ENCODE data around the gene ZNF254. TPM values are rescaled to one million over a fixed set of nuclear protein-coding genes. Genes with fewer than 3 reads are reported as not detected.
A peak's percentile ranks its signal among the peaks of the same experiment; 100 is the strongest.

Gene ZNF254
- total RNA-seq, 4 donors from 2014 or later: 2.8 to 5.6 (median 4.1) TPM

GRCh38 chr19:24065865-24066604 lies 21.0 kb upstream of the ZNF254 start:
- in situ Hi-C loops (cut with MboI; ENCODE audit: low sequenced_read_pairs in 4 of 4): no loop called here
- no peaks in the 10 kb centered on the region for H3K27me3 ChIP-seq

GRCh38 chr19:24069905-24070657 lies 16.9 kb upstream of the ZNF254 start:
- in situ Hi-C loops (cut with MboI; ENCODE audit: low sequenced_read_pairs in 4 of 4) (no loop called here), intact Hi-C loops (cut with DNase I; ENCODE audit: low total_unique reads) (no loop called here)
- H3K36me3 ChIP-seq: no peaks in the 10 kb centered on the region
- ATAC-seq (no peak), DNase-seq (no peak)
- H3K27ac ChIP-seq: no peak overlapping the region
- no peaks in the 10 kb centered on the region for H3K9me3 ChIP-seq
- no peak overlapping the region for H3K4me3 ChIP-seq
- TF ChIP-seq CTCF (IDR thresholded peaks at IDR 0.05 in 4 of 5, conservative IDR thresholded peaks at IDR 0.05 in 1 of 5): no peak
- TF ChIP-seq POLR2A (IDR thresholded peaks at IDR 0.05): no peak
- no peaks in the 10 kb centered on the region for H3K27me3 ChIP-seq
- H3K4me1 ChIP-seq: no peaks in the 10 kb centered on the region

More at GRCh38 chr19:24065865-24066604, 21.0 kb upstream of the ZNF254 start:
- intact Hi-C loops (cut with DNase I; ENCODE audit: low total_unique reads): no loop called here
- no peak for DNase-seq
- Histone ChIP-seq H3K9me3 (no peaks in the 10 kb centered on the region), H3K27ac (no peak overlapping the region), H3K4me1 (no peaks in the 10 kb centered on the region), H3K36me3 (no peaks in the 10 kb centered on the region), H3K4me3 (no peak overlapping the region)
- ATAC-seq: no peak
- TF ChIP-seq CTCF (IDR thresholded peaks at IDR 0.05 in 4 of 5, conservative IDR thresholded peaks at IDR 0.05 in 1 of 5): no peak
- TF ChIP-seq POLR2A (IDR thresholded peaks at IDR 0.05): no peak

GRCh38 chr19:24071078-24071477 lies 15.9 kb upstream of the ZNF254 start:
- Histone ChIP-seq H3K27ac (no peak overlapping the region), H3K27me3 (no peaks in the 10 kb centered on the region), H3K4me3 (no peak overlapping the region), H3K9me3 (no peaks in the 10 kb centered on the region), H3K4me1 (no peaks in the 10 kb centered on the region), H3K36me3 (no peaks in the 10 kb centered on the region)
- intact Hi-C loops (cut with DNase I; ENCODE audit: low total_unique reads) (no loop called here), in situ Hi-C loops (cut with MboI; ENCODE audit: low sequenced_read_pairs in 4 of 4) (no loop called here)
- ATAC-seq: peak in 1 of 2 donors; percentile 56
- peak in 1 of 2 donors; percentile 20 for DNase-seq
- no peak for TF ChIP-seq POLR2A (IDR thresholded peaks at IDR 0.05)
- no peak for TF ChIP-seq CTCF (IDR thresholded peaks at IDR 0.05 in 4 of 5, conservative IDR thresholded peaks at IDR 0.05 in 1 of 5)

- ATAC-seq (no peak), DNase-seq (no peak)
- no peak overlapping the region for H3K4me3 ChIP-seq
- no peak overlapping the region for H3K27ac ChIP-seq
- TF ChIP-seq POLR2A (IDR thresholded peaks at IDR 0.05): no peak
- no peak for TF ChIP-seq CTCF (IDR thresholded peaks at IDR 0.05 in 4 of 5, conservative IDR thresholded peaks at IDR 0.05 in 1 of 5)
- no peaks in the 10 kb centered on the region for H3K4me1 ChIP-seq
- H3K36me3 ChIP-seq: no peaks in the 10 kb centered on the region
- no peaks in the 10 kb centered on the region for H3K9me3 ChIP-seq
- intact Hi-C loops (cut with DNase I; ENCODE audit: low total_unique reads) (no loop called here), in situ Hi-C loops (cut with MboI; ENCODE audit: low sequenced_read_pairs in 4 of 4) (no loop called here)
- no peaks in the 10 kb centered on the region for H3K27me3 ChIP-seq
Measured at GRCh38 chr19:24072720-24073119, 14.3 kb upstream of the ZNF254 start.
